ENCODE measurements around the gene SSRP1.

SSRP1 gene

DNA sequence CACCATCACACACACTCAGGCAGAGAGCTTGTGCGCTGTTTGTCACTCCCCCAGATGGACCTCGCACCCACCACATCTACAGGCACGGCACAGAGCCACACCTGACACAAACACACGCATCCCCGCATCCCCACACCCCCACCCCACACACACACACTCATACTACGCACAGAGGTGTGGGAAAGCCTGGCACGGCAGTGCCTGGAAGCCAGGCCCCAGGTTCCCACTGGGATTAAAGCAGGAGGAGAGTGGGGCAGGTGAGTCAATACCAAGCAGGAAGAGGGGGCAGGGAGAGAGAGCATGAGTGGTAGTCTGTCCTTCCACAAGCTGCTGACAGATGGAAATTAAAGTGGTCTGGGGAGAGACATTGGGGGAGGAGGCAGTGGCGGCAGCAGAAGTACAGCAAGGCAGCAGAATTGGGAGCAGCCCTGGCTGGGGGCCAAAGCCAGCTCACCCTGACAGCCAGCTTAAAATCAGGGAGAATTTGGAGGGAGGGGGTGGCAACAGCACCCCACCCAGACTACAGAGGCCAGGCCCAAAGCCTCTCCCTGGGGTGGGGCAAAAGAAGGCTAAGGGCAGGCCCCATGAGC lies 31.6 kb downstream of the SSRP1 start:
- Histone ChIP-seq H3K4me1 (ENCODE audit: control insufficient read depth in 1 of 2, insufficient read depth in 1 of 2, low read depth in 1 of 2, low read length in 1 of 2) (no peaks in the 10 kb centered on the region), H3K27ac (no peak overlapping the region)
- TF ChIP-seq, protein P1, sequence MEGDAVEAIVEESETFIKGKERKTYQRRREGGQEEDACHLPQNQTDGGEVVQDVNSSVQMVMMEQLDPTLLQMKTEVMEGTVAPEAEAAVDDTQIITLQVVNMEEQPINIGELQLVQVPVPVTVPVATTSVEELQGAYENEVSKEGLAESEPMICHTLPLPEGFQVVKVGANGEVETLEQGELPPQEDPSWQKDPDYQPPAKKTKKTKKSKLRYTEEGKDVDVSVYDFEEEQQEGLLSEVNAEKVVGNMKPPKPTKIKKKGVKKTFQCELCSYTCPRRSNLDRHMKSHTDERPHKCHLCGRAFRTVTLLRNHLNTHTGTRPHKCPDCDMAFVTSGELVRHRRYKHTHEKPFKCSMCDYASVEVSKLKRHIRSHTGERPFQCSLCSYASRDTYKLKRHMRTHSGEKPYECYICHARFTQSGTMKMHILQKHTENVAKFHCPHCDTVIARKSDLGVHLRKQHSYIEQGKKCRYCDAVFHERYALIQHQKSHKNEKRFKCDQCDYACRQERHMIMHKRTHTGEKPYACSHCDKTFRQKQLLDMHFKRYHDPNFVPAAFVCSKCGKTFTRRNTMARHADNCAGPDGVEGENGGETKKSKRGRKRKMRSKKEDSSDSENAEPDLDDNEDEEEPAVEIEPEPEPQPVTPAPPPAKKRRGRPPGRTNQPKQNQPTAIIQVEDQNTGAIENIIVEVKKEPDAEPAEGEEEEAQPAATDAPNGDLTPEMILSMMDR (IDR thresholded peaks at IDR 0.05) = no peak

DNA sequence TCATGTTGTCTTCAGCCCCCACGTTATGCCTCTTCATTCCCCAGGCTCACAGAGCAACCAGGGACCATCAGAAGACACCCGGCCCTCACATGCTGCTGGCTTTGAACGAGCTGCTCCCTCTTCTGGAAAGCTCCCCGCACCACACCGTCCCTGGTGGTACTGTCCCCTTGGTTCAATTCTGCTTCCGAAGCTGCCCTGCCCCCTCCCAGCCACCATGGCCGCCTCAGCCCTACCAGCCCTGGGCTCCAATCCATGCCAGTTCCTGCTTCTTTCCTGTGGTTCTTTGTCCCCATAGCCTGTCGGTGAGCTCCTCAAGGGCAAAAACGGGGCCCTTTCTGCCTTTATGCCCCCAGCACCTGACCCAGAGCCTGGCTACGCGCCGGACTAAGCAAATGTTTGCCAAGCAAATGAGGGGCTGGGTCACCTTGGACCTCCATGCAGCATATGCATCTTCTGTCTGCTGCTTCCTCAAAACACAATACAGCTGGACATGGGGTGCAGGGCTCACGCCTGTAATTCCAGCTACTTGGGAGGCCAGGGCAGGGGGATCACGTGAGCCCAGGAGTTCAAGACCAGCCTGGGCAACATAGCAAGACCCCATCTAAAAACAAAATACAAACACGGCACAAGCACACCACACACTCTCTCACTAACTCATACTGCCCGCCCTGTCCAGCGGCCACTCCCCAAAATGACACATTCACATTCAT lies 32.3 kb downstream of the SSRP1 start:
- no peaks in the 10 kb centered on the region for H3K36me3 ChIP-seq
- H3K27me3 ChIP-seq = no peaks in the 10 kb centered on the region
- H3K4me3 ChIP-seq (ENCODE audit: low read depth in 1 of 2, low read length in 1 of 2) = no peak overlapping the region

More for the DNA sequence above, 31.6 kb downstream of the SSRP1 start:
- H3K4me3 ChIP-seq (ENCODE audit: low read depth in 1 of 2, low read length in 1 of 2) = no peak overlapping the region
- H3K9me3 ChIP-seq = no peaks in the 10 kb centered on the region
- H3K27me3 ChIP-seq = no peaks in the 10 kb centered on the region
- no peaks in the 10 kb centered on the region for H3K36me3 ChIP-seq

DNA sequence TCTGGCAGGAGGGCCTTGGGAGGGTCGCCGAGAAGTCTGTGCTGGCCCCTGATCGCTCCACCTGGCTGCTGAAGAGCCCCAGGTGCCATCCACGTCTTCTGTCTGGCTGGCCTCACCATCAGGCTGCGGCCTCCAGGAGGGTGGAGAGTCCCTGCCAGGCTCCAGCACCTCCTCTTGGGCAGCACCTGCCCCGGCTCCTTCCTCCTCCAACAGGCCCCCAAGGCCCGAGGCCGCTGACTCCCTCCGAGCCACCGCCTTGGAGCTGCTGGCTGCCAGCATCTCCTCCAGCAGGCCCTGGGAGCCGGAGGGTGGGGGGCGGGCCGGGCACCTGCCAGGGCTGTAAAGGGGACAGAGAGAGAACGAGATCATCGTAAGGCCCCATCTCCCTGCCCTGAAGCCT lies 33.2 kb downstream of the SSRP1 start:
- Histone ChIP-seq H3K36me3 (no peaks in the 10 kb centered on the region), H3K27me3 (no peaks in the 10 kb centered on the region), H3K9me3 (no peaks in the 10 kb centered on the region), H3K4me1 (ENCODE audit: control insufficient read depth in 1 of 2, insufficient read depth in 1 of 2, low read depth in 1 of 2, low read length in 1 of 2) (no peaks in the 10 kb centered on the region), H3K4me3 (ENCODE audit: low read depth in 1 of 2, low read length in 1 of 2) (no peak overlapping the region), H3K27ac (no peak overlapping the region)
- TF ChIP-seq, protein P1 (IDR thresholded peaks at IDR 0.05) = no peak

More for the DNA sequence above, 32.3 kb downstream of the SSRP1 start:
- TF ChIP-seq, protein P1 (IDR thresholded peaks at IDR 0.05) = no peak
- Histone ChIP-seq H3K4me1 (ENCODE audit: control insufficient read depth in 1 of 2, insufficient read depth in 1 of 2, low read depth in 1 of 2, low read length in 1 of 2) (no peaks in the 10 kb centered on the region), H3K27ac (no peak overlapping the region), H3K9me3 (no peaks in the 10 kb centered on the region)

DNA sequence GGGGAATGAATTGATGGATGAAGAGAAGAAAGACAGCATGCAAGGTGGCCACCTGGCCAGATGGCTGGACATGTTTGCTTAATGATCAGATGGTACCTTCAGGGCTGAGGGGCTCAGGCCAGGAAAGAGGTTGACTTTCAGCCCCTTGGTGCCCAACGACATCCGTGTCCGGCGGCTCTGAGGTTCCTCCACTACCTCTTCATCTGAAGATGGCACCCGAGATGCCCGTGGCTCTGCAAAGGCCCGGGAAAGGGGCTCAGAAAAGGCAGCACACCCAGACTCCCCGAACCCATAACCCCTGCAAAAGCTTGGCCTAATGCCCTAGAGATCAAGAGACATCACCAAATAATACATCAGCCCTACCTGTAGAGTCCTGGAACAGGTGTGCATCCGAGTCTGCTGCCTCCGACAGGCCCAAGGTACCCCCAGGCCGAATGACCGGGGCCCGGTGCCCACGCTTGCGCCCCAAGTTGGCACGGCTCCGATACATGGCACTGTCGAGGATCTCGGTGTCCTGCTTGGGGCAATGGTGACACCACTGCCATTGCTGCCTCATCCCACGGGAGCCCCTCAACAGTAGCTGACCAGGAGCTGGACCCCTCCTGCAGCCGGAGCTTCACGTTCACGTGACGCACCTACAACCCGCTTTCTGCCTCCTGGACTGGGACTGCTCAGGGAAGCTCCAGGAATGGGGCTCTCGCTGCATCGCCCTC lies 33.8 kb downstream of the SSRP1 start:
- TF ChIP-seq, protein P1 (IDR thresholded peaks at IDR 0.05) = no peak
- no peaks in the 10 kb centered on the region for H3K36me3 ChIP-seq
- no peaks in the 10 kb centered on the region for H3K9me3 ChIP-seq
- H3K4me3 ChIP-seq (ENCODE audit: low read depth in 1 of 2, low read length in 1 of 2) = no peak overlapping the region
- H3K27me3 ChIP-seq = no peaks in the 10 kb centered on the region
- H3K4me1 ChIP-seq (ENCODE audit: control insufficient read depth in 1 of 2, insufficient read depth in 1 of 2, low read depth in 1 of 2, low read length in 1 of 2) = no peaks in the 10 kb centered on the region
- H3K27ac ChIP-seq = no peak overlapping the region

DNA sequence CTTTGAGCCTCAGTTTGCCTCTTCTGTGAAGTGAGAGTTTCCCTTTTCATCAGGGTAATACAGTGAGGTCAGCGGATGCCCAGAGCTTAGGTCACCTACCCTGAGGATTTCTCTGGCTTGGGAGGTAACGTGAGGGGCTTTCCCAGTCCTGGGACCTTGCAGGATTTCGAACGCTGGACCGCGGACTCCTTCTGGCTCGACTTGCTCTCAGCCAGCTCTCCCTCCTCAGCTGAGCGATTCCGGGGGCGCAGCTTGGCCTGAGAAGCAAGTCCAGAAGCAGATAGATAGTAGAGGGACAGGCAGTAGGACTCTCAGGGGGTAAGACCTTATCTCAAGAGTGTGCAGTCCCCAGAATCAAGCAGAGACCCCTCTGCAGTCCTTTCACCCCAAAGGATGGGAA lies 34.9 kb downstream of the SSRP1 start:
- no peaks in the 10 kb centered on the region for H3K27me3 ChIP-seq
- H3K36me3 ChIP-seq = no peaks in the 10 kb centered on the region
- H3K27ac ChIP-seq = no peak overlapping the region
- no peak overlapping the region for H3K4me3 ChIP-seq (ENCODE audit: low read depth in 1 of 2, low read length in 1 of 2)
- no peaks in the 10 kb centered on the region for H3K9me3 ChIP-seq
- H3K4me1 ChIP-seq (ENCODE audit: control insufficient read depth in 1 of 2, insufficient read depth in 1 of 2, low read depth in 1 of 2, low read length in 1 of 2) = no peaks in the 10 kb centered on the region
- TF ChIP-seq, protein P1 (IDR thresholded peaks at IDR 0.05) = no peak

Measured in neutrophil (primary cell).